GM21423 (cell line): ENCODE data around the gene ME1.
"Not testable (repeated sequence)": the region's sequence is repeated elsewhere in the genome, so short reads cannot be mapped to it uniquely, and the experiment has no call there.

Experiments used
- ATAC-seq: cut with Tn5 transposase; IDR thresholded peaks from one replicate; pipeline ENCODE4 v1.9.1; 2021; ENCODE audit warnings: mild to moderate bottlenecking, moderate library complexity; ENCODE audit not compliant: unreplicated experiment

ME1 gene

DNA sequence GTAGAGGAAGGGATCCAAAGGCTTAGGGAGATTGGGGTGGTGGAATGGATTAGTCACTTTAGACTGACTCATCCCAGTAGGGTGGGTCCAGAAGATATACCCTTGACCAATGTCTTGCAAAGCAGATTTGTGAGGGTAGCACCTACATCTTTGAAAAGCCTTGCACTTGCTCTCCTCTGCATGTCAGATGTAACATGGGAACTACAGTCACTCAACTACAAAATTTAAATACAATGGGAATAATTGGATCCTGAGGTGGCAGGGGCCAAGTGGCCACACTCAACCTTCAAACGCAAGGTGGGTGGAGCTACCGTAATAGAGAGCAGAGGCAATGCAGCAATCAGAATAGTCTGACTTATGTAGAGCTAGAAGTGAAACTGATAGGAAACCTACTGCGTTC is 71.2 kb downstream of the ME1 start:
- no peak for ATAC-seq

DNA sequence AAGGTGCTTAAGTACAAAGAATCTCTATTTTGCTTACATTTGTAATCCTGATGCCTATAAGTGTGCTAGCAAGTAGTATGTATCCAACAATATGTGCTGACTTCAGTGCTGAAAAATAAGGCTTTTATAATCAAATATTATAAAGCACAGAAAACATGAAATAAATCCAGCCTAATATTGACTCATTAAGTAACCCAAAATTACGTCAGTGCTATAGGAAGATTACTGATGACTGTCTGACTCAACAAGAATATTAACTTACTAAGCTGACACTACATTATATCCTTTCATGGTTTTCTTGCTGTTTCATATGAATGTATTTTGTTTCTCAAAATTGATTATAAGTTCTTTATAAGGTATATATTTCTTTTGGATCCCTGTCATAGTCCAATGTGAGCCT is 76.1 kb downstream of the ME1 start:
- ATAC-seq = no peak

DNA sequence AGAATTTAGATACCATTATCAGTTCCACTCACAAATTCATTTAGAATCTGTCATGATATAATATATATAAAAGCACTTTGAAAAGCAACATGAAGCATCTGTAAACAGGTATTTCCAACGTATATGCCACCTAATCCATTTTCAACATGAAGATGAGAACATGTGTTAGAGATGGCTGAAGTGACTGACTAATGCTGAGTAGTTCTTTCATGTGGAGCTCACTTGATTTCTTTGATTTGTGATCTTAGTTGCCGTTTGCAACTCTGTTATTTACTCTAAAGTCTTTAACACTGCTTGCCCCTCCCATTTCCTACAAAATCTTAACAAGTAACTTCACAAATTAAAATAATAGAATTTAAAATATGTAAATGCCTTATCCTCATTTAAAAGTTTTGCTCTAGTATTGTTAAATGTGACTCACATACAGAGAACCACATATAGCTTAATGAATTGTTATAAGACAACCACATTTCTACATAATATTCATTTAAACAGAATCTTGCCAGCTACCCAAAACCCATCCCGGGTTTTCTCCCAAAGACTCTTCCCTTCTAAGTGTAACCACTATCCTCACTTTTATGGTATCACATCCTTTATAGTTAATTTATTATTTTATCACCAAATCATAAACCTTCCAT is 78.3 kb downstream of the ME1 start:
- no peak for ATAC-seq

DNA sequence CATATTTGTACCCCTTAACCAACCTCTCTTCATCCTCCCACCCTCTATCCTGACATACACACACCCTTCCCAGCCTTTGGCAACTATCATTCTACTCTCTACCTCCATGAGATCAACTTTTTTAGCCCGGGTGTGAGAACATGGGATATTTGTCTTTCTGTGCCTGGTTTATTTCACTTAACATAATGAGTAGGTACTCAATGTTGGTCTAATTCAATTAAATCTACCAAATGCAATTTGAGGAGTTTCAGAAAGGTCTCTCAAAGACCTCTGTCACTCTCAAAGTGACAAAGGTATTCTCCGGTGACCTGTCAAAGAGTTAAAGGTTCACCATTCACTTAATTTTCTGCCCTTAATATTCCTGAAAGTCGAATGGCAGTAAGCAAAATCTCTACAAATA is 87.7 kb downstream of the ME1 start:
- ATAC-seq = no peak

DNA sequence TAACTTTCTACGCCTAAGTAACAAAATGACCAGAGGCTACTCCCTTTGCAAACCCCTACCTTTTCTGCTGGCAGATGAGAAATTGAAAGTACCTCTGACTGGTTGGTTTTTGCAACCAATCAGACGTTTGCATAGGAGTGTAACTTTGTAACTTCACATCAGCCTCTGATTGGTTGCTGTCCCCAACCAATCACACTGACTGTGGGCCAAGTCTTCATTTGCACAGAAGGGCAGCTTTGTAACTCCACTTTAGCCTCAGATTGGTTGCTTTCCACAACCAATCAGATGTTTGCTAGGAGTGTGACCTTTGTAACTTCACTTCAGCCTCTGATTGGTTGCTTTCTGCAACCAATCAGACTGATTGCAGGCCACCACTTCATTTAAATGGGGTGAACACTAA is 89.1 kb downstream of the ME1 start:
- ATAC-seq = no peak

DNA sequence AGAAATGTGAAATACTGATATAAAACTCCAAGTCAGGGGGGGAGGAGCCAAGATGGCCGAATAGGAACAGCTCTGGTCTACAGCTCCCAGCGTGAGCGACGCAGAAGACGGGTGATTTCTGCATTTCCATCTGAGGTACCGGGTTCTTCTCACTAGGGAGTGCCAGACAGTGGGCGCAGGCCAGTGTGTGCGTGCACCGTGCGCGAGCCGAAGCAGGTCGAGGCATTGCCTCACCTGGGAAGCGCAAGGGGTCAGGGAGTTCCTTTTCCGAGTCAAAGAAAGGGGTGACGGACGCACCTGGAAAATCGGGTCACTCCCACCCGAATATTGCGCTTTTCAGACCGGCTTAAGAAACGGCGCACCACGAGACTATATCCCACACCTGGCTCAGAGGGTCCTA is 96.9 kb downstream of the ME1 start:
- not testable (repeated sequence) for ATAC-seq

DNA sequence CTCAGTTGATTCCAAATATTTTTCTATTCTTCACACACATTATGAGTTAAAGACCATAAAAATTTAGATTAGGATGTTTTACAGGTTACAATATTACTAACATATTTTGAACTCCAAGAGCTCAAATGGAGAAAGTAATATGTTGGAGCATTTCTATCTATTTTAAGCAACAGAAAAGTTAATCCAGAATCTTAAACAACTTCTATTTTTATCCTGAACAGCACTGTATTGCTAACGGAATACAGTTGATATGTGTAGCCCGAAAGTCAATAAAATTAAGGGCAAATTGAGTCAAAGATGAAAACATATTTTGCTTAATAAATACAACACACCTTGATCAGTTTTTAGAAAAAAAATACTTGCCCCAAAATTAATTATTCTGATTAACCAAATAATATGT is 97.4 kb downstream of the ME1 start:
- no peak for ATAC-seq

DNA sequence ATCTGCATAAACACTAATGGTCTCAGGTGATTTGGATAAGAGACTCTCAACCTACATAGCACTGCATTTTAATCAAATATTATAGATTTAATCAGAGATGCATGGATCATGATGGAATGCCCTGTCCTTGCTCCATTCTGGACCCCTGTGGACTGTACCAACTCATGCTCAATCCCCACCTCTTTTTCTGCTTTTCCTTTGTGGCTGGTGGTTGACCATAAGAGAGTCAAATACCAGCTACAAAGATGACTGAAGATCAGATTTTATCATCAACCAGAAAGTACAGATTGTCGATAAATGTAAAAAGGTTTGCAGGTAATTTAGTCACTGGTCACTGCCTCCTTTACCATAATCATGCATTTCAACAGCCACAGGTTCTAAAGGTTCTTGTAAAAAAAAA is 116.2 kb downstream of the ME1 start:
- no peak for ATAC-seq

DNA sequence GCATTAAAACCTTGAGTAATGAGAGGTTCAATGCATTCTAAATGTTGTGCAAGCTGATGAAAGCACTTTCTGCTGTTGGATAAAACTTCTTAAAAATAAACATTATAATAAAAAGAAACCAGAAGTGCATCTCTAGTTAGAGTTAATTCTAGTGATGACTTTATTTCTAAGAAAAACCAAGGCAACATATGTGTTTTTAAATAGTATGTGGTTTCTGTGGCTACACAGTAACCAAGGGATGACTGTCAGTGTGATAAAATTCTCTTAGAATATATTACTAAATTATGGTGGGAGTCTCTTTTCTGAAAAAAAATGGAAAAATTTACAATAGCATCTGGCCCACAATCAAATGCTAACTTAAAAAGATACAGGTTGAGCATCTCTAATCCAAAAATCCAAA is 117.0 kb downstream of the ME1 start:
- no peak for ATAC-seq

DNA sequence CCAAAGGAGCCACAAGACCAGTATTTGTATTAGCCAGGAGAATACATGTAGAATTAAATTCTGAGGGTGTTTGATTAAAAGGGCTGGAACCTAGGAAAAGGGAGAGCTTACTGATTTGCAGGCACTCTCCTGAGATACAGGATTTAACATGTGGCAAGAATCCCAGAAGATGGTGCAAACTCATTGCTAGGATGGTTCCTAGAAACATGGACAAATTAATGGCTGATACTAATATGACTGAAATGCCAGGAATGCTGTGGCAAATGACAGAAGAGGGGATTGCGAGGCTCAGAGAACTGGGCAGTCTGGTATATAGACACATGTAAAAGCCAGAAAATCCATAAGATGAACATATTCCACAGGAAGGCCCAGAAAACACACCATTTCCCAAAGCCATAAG is 119.6 kb downstream of the ME1 start:
- no peak for ATAC-seq

DNA sequence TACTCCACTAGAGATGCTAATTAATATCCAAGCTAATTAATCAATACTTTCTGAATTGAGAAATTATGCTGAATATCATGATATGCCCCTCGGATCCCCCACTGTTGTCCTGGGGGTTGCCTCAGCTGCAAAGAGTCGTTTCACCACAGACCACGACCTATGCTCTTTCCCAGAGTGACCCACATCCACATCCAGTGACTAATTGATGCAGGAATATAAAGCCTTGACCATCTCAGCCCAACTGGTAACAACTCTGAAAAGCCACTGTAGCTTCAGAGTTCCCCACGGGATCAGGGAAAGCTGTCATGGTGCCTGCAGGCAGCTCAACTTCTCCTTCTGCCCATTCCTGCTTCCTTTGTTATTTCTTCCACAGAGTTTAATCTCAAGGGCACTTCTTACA is 120.8 kb downstream of the ME1 start:
- ATAC-seq = no peak

DNA sequence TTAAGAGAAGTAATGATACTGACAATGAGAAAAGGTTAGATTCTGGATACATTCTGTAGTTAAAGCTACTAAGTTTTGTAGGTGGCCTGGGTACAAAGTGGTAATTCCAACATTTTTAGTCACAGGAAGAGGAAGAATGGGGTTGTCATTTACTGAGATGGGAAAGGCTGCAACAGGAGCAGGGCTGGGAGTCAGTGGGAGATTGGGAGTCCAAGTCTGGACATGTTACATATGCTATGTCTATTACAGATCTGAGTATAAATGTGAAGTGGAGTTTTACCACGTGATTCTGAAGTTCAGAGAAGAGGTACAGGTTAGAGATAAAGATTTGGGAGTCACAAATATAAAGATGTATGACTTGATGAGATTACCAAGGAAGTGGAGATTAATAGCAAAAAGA is 121.5 kb downstream of the ME1 start:
- no peak for ATAC-seq

DNA sequence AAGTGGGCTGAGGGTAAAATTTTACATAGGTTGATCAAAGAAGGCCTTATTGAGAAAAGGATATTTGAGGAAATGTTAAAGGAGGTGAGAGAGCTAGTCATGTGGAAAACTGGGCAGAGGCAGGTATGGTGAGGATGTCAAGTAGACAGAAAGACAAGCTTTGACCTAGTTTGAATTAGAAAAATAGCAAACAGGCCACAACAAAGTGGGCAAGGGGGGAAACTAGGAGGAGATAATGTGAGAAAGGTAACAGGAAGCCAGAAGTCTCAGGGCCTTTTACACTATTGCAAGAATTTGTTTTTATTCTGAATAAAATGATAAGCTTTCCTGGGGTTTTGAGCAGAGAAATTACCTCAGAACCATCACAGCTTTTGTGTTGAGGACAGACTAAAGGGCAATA is 122.0 kb downstream of the ME1 start:
- ATAC-seq = no peak

DNA sequence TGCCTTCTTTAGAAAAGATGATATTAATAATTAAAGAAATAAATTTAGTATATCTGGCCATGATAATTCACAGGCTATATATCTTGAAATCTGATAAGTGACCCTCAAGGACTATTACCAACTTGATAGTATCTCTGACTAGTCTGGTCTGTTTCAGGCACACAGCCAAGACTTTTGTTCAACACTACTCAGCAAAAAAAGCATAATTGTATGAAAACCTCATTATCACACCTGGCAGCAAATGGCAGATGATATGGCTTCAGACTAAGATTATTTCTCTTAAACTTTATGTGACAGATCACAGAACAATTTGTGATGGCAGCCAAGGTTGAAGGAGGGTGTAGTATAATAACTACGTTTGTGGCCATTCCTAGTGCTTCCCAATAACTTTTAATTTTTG is 123.0 kb downstream of the ME1 start:
- no peak for ATAC-seq

DNA sequence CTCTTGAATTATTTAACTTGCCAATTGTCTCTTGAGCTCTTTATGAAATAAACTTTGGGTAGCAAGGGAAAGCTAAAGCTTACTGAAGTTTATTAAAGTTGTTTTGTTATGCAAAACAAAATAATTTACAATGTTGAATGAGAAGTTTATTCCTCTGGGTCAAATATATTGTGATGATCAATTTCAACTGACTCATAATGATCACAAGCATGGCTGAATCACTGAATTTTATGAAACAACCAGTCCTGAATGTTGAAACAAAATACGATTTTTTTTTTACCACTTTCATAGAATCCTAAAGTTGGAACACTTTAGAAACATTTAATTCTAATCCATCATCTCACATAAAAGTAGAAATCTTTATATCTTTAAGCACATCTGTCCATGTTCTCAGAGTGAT is 127.4 kb downstream of the ME1 start:
- no peak for ATAC-seq

DNA sequence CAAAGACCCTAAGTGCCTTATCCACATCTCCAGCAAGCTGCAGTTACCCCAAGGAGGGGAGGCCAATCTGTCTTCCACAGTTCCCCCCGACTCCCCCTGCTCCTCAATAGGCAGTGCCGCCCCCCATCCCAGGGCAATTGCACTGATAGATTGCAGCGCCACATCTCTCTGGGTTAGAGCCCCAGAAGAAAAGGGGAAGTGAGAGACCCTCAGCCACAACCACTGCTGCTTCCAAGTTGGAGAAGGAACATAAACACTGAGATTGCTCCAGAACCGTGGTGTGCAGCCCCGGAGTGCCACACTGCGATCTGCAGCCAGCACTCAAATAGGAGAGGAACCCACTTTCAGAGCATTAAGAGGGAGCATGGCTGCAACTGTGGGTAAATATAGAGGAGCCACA is 136.2 kb downstream of the ME1 start:
- ATAC-seq = no peak

DNA sequence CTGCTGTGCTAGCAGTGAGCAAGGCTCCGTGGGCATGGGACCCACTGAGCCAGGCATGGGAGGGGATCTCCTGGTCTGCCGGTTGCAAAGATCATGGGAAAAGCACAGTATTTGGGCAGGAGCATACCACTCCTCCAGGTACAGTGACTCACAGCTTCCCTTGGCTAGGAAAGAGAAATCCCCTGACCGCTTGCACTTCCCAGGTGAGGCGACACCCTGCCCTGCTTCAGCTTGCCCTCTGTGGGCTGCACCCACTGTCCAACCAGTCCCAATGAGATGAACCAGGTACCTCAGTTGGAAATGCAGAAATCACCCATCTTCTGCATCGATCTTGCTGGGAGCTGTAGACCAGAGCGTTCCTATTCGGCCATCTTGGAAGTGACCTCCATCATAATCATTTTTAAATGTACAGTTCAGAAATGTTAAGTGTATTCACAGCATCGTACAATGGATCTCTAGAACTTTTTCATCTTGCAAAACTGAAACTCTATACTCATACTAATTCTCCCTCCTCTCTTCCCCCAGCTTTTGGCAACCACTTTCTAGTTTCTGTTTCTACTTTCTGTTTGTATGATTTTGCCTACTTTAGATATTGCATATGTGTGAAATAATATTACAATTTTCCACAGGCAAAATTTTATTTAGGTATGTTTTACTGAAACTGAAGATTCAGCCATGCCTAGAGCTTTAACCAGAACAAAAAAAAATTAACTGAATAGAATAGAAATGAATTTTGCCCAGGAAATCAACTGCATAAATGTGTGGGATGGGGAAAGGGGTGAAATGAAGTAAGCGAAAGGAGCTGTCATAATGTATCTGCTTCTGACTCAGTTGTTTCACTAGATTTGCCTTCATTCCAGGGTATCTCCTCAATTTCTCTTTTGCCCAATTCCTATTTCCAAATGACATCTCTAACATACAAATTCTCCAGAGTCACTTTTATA is 137.7 kb downstream of the ME1 start:
- peak; percentile 92 for ATAC-seq

DNA sequence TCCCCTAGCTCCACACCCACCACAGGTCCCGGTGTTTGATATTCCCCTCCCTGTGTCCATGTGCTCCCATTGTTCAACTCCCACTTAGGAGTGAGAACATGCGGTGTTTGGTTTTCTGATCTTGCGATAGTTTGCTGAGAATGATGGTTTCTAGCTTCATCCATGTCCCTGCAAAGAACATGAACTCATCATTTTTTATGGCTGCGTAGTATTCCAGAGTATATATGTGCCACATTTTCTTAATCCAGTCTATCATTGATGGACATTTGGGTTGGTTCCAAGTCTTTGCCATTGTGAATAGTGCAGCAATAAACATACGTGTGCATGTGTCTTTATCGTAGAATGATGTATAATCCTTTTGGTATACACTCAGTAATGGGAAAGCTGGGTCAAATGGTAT is 143.6 kb downstream of the ME1 start:
- ATAC-seq = not testable (repeated sequence)

DNA sequence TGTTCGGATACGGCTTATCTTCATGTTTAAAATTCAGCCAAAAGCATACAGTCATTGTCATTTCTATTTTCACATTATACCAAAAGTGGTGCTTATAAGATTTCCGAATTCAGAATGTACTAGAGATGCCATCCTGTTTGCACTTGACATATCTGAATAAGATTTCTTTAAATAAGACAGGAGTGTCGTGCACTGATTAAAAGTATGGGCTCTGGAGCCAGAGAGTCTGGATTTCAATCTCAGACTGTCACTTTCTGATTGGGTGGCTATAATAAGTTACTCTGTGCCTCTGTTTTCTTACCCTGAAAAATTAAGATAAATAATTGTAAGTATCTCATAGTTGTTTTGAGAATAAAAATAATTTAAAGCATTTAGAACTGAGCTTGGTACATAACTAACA is 144.9 kb downstream of the ME1 start:
- ATAC-seq = no peak

DNA sequence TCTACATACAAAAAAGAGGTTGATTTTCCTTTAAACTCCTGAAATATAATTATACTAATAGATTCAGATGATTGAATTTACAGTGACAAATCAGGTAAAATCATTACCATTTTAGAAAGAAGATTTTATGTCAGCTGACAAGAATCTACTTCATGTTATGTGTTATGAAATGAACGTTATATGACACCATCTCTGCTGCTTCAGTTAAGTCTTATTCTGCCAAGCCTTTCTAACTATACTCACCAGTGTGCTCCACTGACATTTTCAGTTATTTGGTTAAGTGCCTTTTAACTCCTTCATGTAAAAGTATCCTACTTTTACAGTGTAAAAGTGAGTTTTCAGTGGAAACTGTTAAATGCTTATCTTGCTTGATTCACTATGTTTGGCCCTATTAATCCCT is 157.3 kb downstream of the ME1 start:
- ATAC-seq = no peak

DNA sequence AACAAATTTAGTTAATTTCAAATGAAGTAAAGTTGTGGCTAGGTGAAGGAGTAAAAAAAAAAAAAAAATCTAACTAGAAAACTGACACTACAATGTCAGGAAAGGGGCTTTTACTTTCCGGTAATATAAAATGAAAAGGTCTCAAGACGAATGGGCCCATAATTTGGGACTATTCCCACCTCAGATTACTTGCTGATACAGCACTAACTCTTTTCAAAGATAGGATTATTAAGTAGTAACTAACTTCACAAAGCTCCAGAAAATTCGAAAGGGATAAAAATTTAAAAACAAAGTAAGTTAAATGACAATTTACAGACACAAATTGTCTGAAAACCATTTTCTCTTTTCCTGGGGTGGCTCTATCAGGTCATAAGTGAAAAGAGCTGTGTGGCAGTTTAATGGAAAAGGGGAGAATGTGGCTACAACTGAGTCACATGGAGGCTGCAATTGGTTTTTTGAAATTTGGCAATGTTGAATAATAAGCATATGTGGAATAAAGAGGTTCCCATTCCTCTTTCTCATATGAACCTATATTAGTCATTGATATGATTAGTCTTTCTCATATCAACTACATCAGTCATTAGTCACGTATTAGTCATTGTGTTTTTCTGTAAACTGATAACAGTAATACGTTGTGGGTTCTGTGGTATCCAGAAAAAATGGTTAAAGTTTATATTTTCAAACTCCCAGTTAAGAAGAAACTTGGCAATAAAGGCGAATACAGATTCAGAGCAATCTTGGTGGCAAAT is 159.7 kb downstream of the ME1 start:
- no peak for ATAC-seq

DNA sequence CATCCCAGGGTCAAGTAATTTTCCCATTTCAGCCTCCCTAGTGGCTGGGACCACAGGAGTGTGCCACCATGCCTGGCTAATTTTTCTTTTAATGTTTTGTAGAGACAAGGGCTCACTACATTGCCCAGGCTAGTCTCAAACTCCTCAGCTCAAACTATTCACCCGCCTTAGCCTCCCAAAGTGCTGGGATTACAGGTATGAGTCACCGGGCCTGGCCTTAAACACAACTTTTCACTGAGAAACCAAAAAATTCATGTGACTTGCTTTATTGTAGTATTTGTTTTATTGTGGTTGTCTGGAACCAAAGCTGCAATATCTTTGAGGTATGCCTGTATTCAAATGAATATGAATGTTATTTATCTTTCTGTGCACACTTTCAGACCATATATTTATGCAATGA is 165.5 kb downstream of the ME1 start:
- no peak for ATAC-seq
